MCF 10A (cell line): ENCODE results near the gene OR4D11. TPM values are rescaled to one million over a fixed set of nuclear protein-coding genes. Genes with fewer than 3 reads are reported as not detected.

ENCODE experiments used
- BruUV-seq: library from RNA; stranded (reverse); fragments of 400-500 nt; replicated peaks from 2 replicates; lab custom pipeline; 2021; lab: Mats Ljungman, UMichigan
- CTCF ChIA-PET: fragments of 300-600 bp; sonication (Branson Sonifier 250); formaldehyde crosslinking; extraction: SDS; loops from one replicate; lab custom pipeline; 2021; ENCODE audit warnings: antibody characterized with exemption, inconsistent platforms; lab: Yijun Ruan, JAX
- POLR2A ChIA-PET: fragments of 300-600, 350-650 bp; sonication (Branson Sonifier 250); formaldehyde crosslinking; extraction: SDS; loops from one replicate; lab custom pipeline; 2020; ENCODE audit warnings: antibody characterized with exemption, inconsistent platforms; lab: Yijun Ruan, JAX
- DNase-seq: peaks from one replicate; pipeline ENCODE4 v3.0.0-alpha.2; 2018; ENCODE audit not compliant: unreplicated experiment
- H3K27ac Mint-ChIP-seq: one replicate; pipeline ENCODE4 v1.8.0; 2022; ENCODE audit warnings: mild to moderate bottlenecking, low read depth, mixed read lengths; ENCODE audit not compliant: unreplicated experiment
- H3K27me3 Mint-ChIP-seq: one replicate; pipeline ENCODE4 v1.8.0; 2022; ENCODE audit warnings: mixed read lengths; ENCODE audit not compliant: insufficient read depth, unreplicated experiment
- H3K36me3 Mint-ChIP-seq: one replicate; pipeline ENCODE4 v1.8.0; 2022; ENCODE audit warnings: mild to moderate bottlenecking, moderate library complexity, mixed read lengths; ENCODE audit not compliant: insufficient read depth, unreplicated experiment
- H3K4me1 Mint-ChIP-seq: one replicate; pipeline ENCODE4 v1.8.0; 2022; ENCODE audit warnings: mixed read lengths; ENCODE audit not compliant: insufficient read depth, unreplicated experiment
- H3K4me3 Mint-ChIP-seq: one replicate; pipeline ENCODE4 v1.8.0; 2022; ENCODE audit warnings: mild to moderate bottlenecking, moderate library complexity, mixed read lengths; ENCODE audit not compliant: unreplicated experiment
- H3K9me3 Mint-ChIP-seq: one replicate; pipeline ENCODE4 v1.8.0; 2022; ENCODE audit warnings: mixed read lengths; ENCODE audit not compliant: unreplicated experiment
- CTCF ChIP-seq: fragments of 200-600 bp; IDR thresholded peaks from one replicate; pipeline ENCODE4 v1.8.0; 2022; ENCODE audit warnings: antibody characterized with exemption, mild to moderate bottlenecking; ENCODE audit not compliant: unreplicated experiment
- intact Hi-C: fragments of 100-400 bp; cut with micrococcal nuclease; formaldehyde crosslinking; loops from 2 replicates; pipeline ENCODE4 v1.14.1; 2022
- total RNA-seq: library from RNA; stranded (reverse); gene quantifications from 2 replicates; pipeline ENCODE4 v1.2.3, GENCODE V29; 2022

Gene OR4D11
- total RNA-seq, 1 experiment from 2014 or later = not detected

GRCh38 chr11:59520741-59521140, 17.4 kb downstream of the OR4D11 start:
- no peak overlapping the region for H3K27ac Mint-ChIP-seq

GRCh38 chr11:59523541-59523940, 20.2 kb downstream of the OR4D11 start:
- Mint-ChIP-seq H3K4me3 (no peak overlapping the region), H3K27ac (no peak overlapping the region), H3K4me1 (no peaks in the 10 kb centered on the region), H3K36me3 (no peaks in the 10 kb centered on the region), H3K9me3 (no peaks in the 10 kb centered on the region), H3K27me3 (peaks cover 24% of the 10 kb centered on the region)
- BruUV-seq = no TSS peak
- ChIA-PET CTCF (no interaction called here), POLR2A (no interaction called here)
- TF ChIP-seq CTCF = no peak
- no peak for DNase-seq
- intact Hi-C loops = no loop called here

More at GRCh38 chr11:59520741-59521140, 17.4 kb downstream of the OR4D11 start:
- Mint-ChIP-seq H3K4me3 (no peak overlapping the region), H3K27me3 (peaks cover 26% of the 10 kb centered on the region), H3K9me3 (no peaks in the 10 kb centered on the region), H3K36me3 (no peaks in the 10 kb centered on the region), H3K4me1 (no peaks in the 10 kb centered on the region)
- intact Hi-C loops = no loop called here
- no TSS peak for BruUV-seq
- ChIA-PET CTCF (interaction anchor here (0.9 kb wide), 1 partner anchor 91 kb away, joined by 3 read pairs; no protein-coding TSS in a partner anchor), POLR2A (no interaction called here)
- no peak for DNase-seq
- no peak for TF ChIP-seq CTCF

- H3K4me1 Mint-ChIP-seq = no peaks in the 10 kb centered on the region
- POLR2A ChIA-PET = interaction anchor here (0.7 to 1.0 kb wide), 2 partner anchors 62 to 270 kb away, joined by 3 read pairs; no protein-coding TSS in a partner anchor
- H3K27ac Mint-ChIP-seq = no peak overlapping the region
- BruUV-seq = no TSS peak
- DNase-seq = no peak
- peaks cover 12% of the 10 kb centered on the region for H3K27me3 Mint-ChIP-seq
- no peak for TF ChIP-seq CTCF
- H3K9me3 Mint-ChIP-seq = no peaks in the 10 kb centered on the region
- CTCF ChIA-PET = interaction anchor here (0.6 kb wide), 2 partner anchors 254 to 274 kb away, joined by 3 read pairs; no protein-coding TSS in a partner anchor
- intact Hi-C loops = no loop called here
- no peaks in the 10 kb centered on the region for H3K36me3 Mint-ChIP-seq
- H3K4me3 Mint-ChIP-seq = no peak overlapping the region
Observed at GRCh38 chr11:59528711-59529110, 25.3 kb downstream of the OR4D11 start.

- POLR2A ChIA-PET = interaction anchor here (1.2 kb wide), 1 partner anchor 18 kb away, joined by 3 read pairs; no protein-coding TSS in a partner anchor
- CTCF ChIA-PET = interaction anchor here (1.0 to 1.4 kb wide), 4 partner anchors 14 to 147 kb away, joined by 4 to 6 read pairs (median 4); no protein-coding TSS in a partner anchor
- no peak for DNase-seq
- Mint-ChIP-seq H3K9me3 (no peaks in the 10 kb centered on the region), H3K4me1 (no peaks in the 10 kb centered on the region), H3K4me3 (no peak overlapping the region), H3K27ac (no peak overlapping the region), H3K36me3 (no peaks in the 10 kb centered on the region), H3K27me3 (no peaks in the 10 kb centered on the region)
- intact Hi-C loops = no loop called here
- TF ChIP-seq CTCF = no peak
- BruUV-seq = no TSS peak
Observed at GRCh38 chr11:59532620-59533019, 29.2 kb downstream of the OR4D11 start.
